Measurements from ENCODE around the gene NTNG2.

DNA sequence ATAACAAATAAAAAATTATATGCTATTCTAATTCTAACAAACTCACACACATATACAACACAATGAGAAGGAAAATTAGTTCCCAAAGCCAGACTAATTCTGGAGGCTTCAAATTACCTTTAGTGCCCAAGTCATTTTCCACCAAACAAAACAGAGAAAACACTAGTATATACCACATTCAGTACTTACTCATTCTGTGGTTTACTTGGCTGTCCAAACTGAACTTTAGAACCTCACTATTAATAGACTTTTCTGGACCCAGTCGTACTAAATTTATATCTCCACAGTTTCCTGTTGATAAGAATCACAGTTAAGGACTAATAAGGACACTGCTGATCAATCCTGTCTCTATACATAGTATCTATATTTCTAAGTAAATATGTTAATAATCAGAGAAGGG is 126.5 kb downstream of the NTNG2 start:
- TF ChIP-seq, protein P1, sequence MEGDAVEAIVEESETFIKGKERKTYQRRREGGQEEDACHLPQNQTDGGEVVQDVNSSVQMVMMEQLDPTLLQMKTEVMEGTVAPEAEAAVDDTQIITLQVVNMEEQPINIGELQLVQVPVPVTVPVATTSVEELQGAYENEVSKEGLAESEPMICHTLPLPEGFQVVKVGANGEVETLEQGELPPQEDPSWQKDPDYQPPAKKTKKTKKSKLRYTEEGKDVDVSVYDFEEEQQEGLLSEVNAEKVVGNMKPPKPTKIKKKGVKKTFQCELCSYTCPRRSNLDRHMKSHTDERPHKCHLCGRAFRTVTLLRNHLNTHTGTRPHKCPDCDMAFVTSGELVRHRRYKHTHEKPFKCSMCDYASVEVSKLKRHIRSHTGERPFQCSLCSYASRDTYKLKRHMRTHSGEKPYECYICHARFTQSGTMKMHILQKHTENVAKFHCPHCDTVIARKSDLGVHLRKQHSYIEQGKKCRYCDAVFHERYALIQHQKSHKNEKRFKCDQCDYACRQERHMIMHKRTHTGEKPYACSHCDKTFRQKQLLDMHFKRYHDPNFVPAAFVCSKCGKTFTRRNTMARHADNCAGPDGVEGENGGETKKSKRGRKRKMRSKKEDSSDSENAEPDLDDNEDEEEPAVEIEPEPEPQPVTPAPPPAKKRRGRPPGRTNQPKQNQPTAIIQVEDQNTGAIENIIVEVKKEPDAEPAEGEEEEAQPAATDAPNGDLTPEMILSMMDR (IDR thresholded peaks at IDR 0.05): no peak
- no peak for TF ChIP-seq EP300 (IDR thresholded peaks at IDR 0.05)

Measured in stomach (tissue), 4 donors.